Measurements from ENCODE around the gene CTLA4. TPM values are rescaled to one million over a fixed set of nuclear protein-coding genes. Genes with fewer than 3 reads are reported as not detected.

The CTLA4 gene
- total and polyA plus RNA-seq, 10 of the 15 experiments (the other 5 are each of a cell fraction or from before 2014, with no cell fraction given): not detected

- Histone ChIP-seq H4K20me1 (ENCODE audit: control insufficient read depth, insufficient read depth) (no peaks in the 10 kb centered on the region), H3K79me2 (ENCODE audit: control insufficient read depth, insufficient read depth, low read length) (no peaks in the 10 kb centered on the region), H3K4me3 (no peak overlapping the region), H3K9ac (ENCODE audit: control insufficient read depth, insufficient read depth, low read length) (no peak overlapping the region), H3K4me1 (ENCODE audit: control insufficient read depth, insufficient read depth, low read length) (no peaks in the 10 kb centered on the region), H2AFZ (ENCODE audit: control insufficient read depth, low read depth, low read length) (no peak overlapping the region), H3K4me2 (ENCODE audit: control insufficient read depth, insufficient read depth) (no peak overlapping the region), H3K36me3 (ENCODE audit: control insufficient read depth in 2 of 2, insufficient read depth in 2 of 2, low read length in 1 of 2) (no peaks in the 10 kb centered on the region), H3K9me3 (replicated peaks; ENCODE audit: control insufficient read depth, insufficient read depth, low read length) (no peaks in the 10 kb centered on the region), H3K27ac (ENCODE audit: control insufficient read depth, insufficient read depth) (no peak overlapping the region), H3K27me3 (replicated peaks in 1 of 2; ENCODE audit: control insufficient read depth in 2 of 2, insufficient read depth in 2 of 2, low read length in 1 of 2) (no peaks in the 10 kb centered on the region)
- no peak for DNase-seq (ENCODE audit: low read depth, low spot score)
- FAIRE-seq: no peak
- intact Hi-C loops (cut with micrococcal nuclease; ENCODE audit: unreplicated experiment): no loop called here
- 54% methylated on average over 6 of the region's 6 CpGs for WGBS (ENCODE audit: insufficient coverage, insufficient replicate concordance, low lambda C conversion rate, missing lambda C conversion rate)
- SMC1A ChIA-PET (ENCODE audit: uncharacterized antibody, unreplicated experiment): no interaction called here
- CTCF ChIA-PET: no interaction called here
- POLR2A ChIA-PET: no interaction called here
- no TSS peak for BruUV-seq (replicated peaks)
- in situ Hi-C loops (cut with MboI): no loop called here
- no peak for ATAC-seq
- RAD21 ChIA-PET (ENCODE audit: unreplicated experiment): no interaction called here
- TF ChIP-seq, protein P1, sequence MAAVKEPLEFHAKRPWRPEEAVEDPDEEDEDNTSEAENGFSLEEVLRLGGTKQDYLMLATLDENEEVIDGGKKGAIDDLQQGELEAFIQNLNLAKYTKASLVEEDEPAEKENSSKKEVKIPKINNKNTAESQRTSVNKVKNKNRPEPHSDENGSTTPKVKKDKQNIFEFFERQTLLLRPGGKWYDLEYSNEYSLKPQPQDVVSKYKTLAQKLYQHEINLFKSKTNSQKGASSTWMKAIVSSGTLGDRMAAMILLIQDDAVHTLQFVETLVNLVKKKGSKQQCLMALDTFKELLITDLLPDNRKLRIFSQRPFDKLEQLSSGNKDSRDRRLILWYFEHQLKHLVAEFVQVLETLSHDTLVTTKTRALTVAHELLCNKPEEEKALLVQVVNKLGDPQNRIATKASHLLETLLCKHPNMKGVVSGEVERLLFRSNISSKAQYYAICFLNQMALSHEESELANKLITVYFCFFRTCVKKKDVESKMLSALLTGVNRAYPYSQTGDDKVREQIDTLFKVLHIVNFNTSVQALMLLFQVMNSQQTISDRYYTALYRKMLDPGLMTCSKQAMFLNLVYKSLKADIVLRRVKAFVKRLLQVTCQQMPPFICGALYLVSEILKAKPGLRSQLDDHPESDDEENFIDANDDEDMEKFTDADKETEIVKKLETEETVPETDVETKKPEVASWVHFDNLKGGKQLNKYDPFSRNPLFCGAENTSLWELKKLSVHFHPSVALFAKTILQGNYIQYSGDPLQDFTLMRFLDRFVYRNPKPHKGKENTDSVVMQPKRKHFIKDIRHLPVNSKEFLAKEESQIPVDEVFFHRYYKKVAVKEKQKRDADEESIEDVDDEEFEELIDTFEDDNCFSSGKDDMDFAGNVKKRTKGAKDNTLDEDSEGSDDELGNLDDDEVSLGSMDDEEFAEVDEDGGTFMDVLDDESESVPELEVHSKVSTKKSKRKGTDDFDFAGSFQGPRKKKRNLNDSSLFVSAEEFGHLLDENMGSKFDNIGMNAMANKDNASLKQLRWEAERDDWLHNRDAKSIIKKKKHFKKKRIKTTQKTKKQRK (IDR thresholded peaks at IDR 0.05; ENCODE audit: low read depth, low read length): no peak
- TF ChIP-seq EZH2 (IDR thresholded peaks at IDR 0.05; ENCODE audit: borderline replicate concordance, control insufficient read depth, low read depth, low read length) (no peak), RB1 (IDR thresholded peaks at IDR 0.05; ENCODE audit: borderline replicate concordance) (no peak), USF2 (IDR thresholded peaks at IDR 0.05; ENCODE audit: borderline replicate concordance, low read depth, low read length) (no peak), ZZZ3 (IDR thresholded peaks at IDR 0.05; ENCODE audit: control insufficient read depth, insufficient read length, low read depth) (no peak), ZBTB40 (IDR thresholded peaks at IDR 0.05; ENCODE audit: borderline replicate concordance) (no peak), ZNF687 (IDR thresholded peaks at IDR 0.05) (no peak), RELB (IDR thresholded peaks at IDR 0.05; ENCODE audit: low read depth) (no peak), IRF4 (IDR thresholded peaks at IDR 0.05; ENCODE audit: low read depth, low read length) (no peak)
Observed at GRCh38 chr2:203835420-203835819, 32.2 kb upstream of the CTLA4 start.
